ENCODE results near the gene ODAD3. TPM values are rescaled to one million over a fixed set of nuclear protein-coding genes. Genes with fewer than 3 reads are reported as not detected.

The ODAD3 gene
- total RNA-seq, 1 experiment from 2014 or later, result 0.52 TPM

DNA sequence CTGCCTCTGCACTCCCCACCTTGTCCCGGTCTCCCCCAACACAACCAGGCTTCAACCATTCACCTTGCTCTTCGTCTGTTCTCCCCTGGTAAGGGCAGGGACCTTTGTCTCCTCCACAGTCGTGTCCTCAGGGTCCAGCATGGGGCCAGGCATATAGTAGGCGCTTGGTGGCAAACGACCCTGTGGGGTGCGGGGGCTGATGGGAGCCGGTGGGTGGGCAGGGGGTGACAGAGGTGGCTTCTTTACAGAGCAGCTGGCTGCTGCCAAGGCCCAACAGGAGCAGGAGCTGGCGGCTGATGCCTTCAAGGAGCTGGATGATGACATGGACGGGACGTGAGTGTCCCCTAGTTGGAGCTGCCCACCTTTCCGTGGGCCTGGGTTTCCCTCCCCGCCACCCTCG, 10.2 kb upstream of the ODAD3 start:
- Histone ChIP-seq H3K27ac (ENCODE audit: low read depth, low read length) (no peak overlapping the region), H3K4me1 (ENCODE audit: control insufficient read depth in 1 of 2, insufficient read depth in 2 of 2, low read length in 2 of 2) (no peaks in the 10 kb centered on the region), H3K9me3 (ENCODE audit: control insufficient read depth in 1 of 2, insufficient read depth in 1 of 2, low read depth in 1 of 2, low read length in 2 of 2) (no peaks in the 10 kb centered on the region), H3K27me3 (ENCODE audit: insufficient read depth, low read length) (no peaks in the 10 kb centered on the region), H2AFZ (ENCODE audit: low read depth, low read length, poor library complexity, severe bottlenecking) (no peak overlapping the region), H3K9me2 (ENCODE audit: insufficient read depth) (no peaks in the 10 kb centered on the region), H3K9ac (ENCODE audit: low read length) (no peak overlapping the region), H3K36me3 (ENCODE audit: control insufficient read depth in 1 of 2, insufficient read depth in 2 of 2, low read length in 2 of 2) (peaks cover 30 to 58% of the 10 kb centered on the region in 2 experiments; a peak in 3 of 4 replicates), H3K4me2 (ENCODE audit: low read length) (no peak overlapping the region), H3K4me3 (replicated peaks in 1 of 2; ENCODE audit: low read depth in 1 of 2, low read length in 2 of 2) (no peak overlapping the region), H3K79me2 (ENCODE audit: insufficient read depth, low read length) (peaks cover 23% of the 10 kb centered on the region; the same call in 1 of the 2 replicates), H4K20me1 (ENCODE audit: insufficient read depth) (no peaks in the 10 kb centered on the region)
- intact Hi-C loops (cut with micrococcal nuclease), result no loop called here
- ATAC-seq (no peak), DNase-seq (ENCODE audit: low read depth, low spot score) (no peak)
- TF ChIP-seq, protein P1, sequence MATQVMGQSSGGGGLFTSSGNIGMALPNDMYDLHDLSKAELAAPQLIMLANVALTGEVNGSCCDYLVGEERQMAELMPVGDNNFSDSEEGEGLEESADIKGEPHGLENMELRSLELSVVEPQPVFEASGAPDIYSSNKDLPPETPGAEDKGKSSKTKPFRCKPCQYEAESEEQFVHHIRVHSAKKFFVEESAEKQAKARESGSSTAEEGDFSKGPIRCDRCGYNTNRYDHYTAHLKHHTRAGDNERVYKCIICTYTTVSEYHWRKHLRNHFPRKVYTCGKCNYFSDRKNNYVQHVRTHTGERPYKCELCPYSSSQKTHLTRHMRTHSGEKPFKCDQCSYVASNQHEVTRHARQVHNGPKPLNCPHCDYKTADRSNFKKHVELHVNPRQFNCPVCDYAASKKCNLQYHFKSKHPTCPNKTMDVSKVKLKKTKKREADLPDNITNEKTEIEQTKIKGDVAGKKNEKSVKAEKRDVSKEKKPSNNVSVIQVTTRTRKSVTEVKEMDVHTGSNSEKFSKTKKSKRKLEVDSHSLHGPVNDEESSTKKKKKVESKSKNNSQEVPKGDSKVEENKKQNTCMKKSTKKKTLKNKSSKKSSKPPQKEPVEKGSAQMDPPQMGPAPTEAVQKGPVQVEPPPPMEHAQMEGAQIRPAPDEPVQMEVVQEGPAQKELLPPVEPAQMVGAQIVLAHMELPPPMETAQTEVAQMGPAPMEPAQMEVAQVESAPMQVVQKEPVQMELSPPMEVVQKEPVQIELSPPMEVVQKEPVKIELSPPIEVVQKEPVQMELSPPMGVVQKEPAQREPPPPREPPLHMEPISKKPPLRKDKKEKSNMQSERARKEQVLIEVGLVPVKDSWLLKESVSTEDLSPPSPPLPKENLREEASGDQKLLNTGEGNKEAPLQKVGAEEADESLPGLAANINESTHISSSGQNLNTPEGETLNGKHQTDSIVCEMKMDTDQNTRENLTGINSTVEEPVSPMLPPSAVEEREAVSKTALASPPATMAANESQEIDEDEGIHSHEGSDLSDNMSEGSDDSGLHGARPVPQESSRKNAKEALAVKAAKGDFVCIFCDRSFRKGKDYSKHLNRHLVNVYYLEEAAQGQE (IDR thresholded peaks at IDR 0.05; ENCODE audit: low read depth), result no peak
- no peak for TF ChIP-seq FOSL1 (IDR thresholded peaks at IDR 0.05; ENCODE audit: low read depth)
- no peak for TF ChIP-seq CBX3 (IDR thresholded peaks at IDR 0.05; ENCODE audit: low read depth)
- TF ChIP-seq SP1 (IDR thresholded peaks at IDR 0.05; ENCODE audit: low read depth), result no peak
- no peak for TF ChIP-seq POLR2A (IDR thresholded peaks at IDR 0.05; ENCODE audit: borderline replicate concordance, extremely low read depth, insufficient read depth, insufficient read length)
- TF ChIP-seq, protein P2, sequence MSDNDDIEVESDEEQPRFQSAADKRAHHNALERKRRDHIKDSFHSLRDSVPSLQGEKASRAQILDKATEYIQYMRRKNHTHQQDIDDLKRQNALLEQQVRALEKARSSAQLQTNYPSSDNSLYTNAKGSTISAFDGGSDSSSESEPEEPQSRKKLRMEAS (IDR thresholded peaks at IDR 0.05), result no peak
- TF ChIP-seq, protein P3, sequence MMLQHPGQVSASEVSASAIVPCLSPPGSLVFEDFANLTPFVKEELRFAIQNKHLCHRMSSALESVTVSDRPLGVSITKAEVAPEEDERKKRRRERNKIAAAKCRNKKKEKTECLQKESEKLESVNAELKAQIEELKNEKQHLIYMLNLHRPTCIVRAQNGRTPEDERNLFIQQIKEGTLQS (IDR thresholded peaks at IDR 0.05), result no peak
- TF ChIP-seq SRF (IDR thresholded peaks at IDR 0.05; ENCODE audit: low read depth), result no peak
- no peak for TF ChIP-seq EZH2 (IDR thresholded peaks at IDR 0.05)
- TF ChIP-seq, protein P4, sequence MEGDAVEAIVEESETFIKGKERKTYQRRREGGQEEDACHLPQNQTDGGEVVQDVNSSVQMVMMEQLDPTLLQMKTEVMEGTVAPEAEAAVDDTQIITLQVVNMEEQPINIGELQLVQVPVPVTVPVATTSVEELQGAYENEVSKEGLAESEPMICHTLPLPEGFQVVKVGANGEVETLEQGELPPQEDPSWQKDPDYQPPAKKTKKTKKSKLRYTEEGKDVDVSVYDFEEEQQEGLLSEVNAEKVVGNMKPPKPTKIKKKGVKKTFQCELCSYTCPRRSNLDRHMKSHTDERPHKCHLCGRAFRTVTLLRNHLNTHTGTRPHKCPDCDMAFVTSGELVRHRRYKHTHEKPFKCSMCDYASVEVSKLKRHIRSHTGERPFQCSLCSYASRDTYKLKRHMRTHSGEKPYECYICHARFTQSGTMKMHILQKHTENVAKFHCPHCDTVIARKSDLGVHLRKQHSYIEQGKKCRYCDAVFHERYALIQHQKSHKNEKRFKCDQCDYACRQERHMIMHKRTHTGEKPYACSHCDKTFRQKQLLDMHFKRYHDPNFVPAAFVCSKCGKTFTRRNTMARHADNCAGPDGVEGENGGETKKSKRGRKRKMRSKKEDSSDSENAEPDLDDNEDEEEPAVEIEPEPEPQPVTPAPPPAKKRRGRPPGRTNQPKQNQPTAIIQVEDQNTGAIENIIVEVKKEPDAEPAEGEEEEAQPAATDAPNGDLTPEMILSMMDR (IDR thresholded peaks at IDR 0.05 in 2 of 3, conservative IDR thresholded peaks at IDR 0.05 in 1 of 3; ENCODE audit: borderline replicate concordance in 1 of 3, insufficient read depth in 1 of 3, low read depth in 2 of 3, low read length in 2 of 3), result no peak
- TF ChIP-seq, protein P5, sequence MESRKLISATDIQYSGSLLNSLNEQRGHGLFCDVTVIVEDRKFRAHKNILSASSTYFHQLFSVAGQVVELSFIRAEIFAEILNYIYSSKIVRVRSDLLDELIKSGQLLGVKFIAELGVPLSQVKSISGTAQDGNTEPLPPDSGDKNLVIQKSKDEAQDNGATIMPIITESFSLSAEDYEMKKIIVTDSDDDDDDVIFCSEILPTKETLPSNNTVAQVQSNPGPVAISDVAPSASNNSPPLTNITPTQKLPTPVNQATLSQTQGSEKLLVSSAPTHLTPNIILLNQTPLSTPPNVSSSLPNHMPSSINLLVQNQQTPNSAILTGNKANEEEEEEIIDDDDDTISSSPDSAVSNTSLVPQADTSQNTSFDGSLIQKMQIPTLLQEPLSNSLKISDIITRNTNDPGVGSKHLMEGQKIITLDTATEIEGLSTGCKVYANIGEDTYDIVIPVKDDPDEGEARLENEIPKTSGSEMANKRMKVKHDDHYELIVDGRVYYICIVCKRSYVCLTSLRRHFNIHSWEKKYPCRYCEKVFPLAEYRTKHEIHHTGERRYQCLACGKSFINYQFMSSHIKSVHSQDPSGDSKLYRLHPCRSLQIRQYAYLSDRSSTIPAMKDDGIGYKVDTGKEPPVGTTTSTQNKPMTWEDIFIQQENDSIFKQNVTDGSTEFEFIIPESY (IDR thresholded peaks at IDR 0.05; ENCODE audit: extremely low read depth, insufficient replicate concordance, low read length), result no peak
- ChIA-PET CTCF (interaction anchor here (0.6 to 3.0 kb wide), 5 partner anchors 62 to 610 kb away, joined by 3 to 18 read pairs (median 4); partner anchors contain the start of gene SWSAP1), POLR2A (interaction anchor here (1.1 kb wide), 1 partner anchor 64 kb away, joined by 5 read pairs; no protein-coding TSS in a partner anchor), RAD21 (ENCODE audit: low non-redundant PET in 1 of 2, low total read pairs in 2 of 2, uncharacterized antibody in 2 of 2, unreplicated experiment in 2 of 2) (interaction anchor here in 1 of 2 experiments (0.7 kb wide), 1 partner anchor 61 kb away, joined by 3 read pairs; the partner anchor contains the start of gene EPOR)
- no TSS peak for BruUV-seq (replicated peaks)
